IMR-90 (cell line): ENCODE results near the gene IKBKE. TPM values are rescaled to one million over a fixed set of nuclear protein-coding genes. Genes with fewer than 3 reads are reported as not detected.

Experiments
- ATAC-seq: fragments of 200-7000 bp; cut with Tn5 transposase; 2 replicates; pipeline ENCODE4 v1.9.1; 2020; ENCODE audit warnings: low read depth, mild to moderate bottlenecking, moderate library complexity
- BruUV-seq: library from RNA; stranded (reverse); fragments of 400-500 nt; replicated peaks from 2 replicates; lab custom pipeline; 2021; lab: Mats Ljungman, UMichigan
- CTCF ChIA-PET: fragments of 300-600 bp; formaldehyde crosslinking; extraction: SDS; loops from one replicate; lab custom pipeline; 2021; ENCODE audit warnings: antibody characterized with exemption; lab: Yijun Ruan, JAX
- POLR2A ChIA-PET: fragments of 300-600 bp; sonication (Branson Sonifier 250); formaldehyde crosslinking; loops from one replicate; lab custom pipeline; 2022; ENCODE audit warnings: antibody characterized with exemption; ENCODE audit not compliant: unreplicated experiment; lab: Charles Lee
- DNase-seq: peaks from one replicate; pipeline ENCODE4 v3.0.0; 2013
- H2AFZ ChIP-seq: replicated peaks from 2 replicates; pipeline ENCODE3; 2013; ENCODE audit warnings: low read length, mild to moderate bottlenecking; ENCODE audit not compliant: poor library complexity
- H2AK5ac ChIP-seq: 2 replicates; pipeline ENCODE4 v1.6.1; 2013; ENCODE audit warnings: low read depth, low read length, inconsistent platforms
- H2AK9ac ChIP-seq: replicated peaks from 2 replicates; pipeline ENCODE3; 2013; ENCODE audit warnings: mild to moderate bottlenecking, low read depth, low read length, moderate library complexity; ENCODE audit not compliant: poor library complexity
- H2BK120ac ChIP-seq: 2 replicates; pipeline ENCODE4 v1.6.1; 2013; ENCODE audit warnings: low read depth, low read length, inconsistent platforms
- H2BK15ac ChIP-seq: 3 replicates; pipeline ENCODE4 v1.6.1; 2013; ENCODE audit warnings: low read depth, low read length, inconsistent platforms
- H2BK20ac ChIP-seq: 2 replicates; pipeline ENCODE4 v1.6.1; 2013; ENCODE audit warnings: low read depth, mild to moderate bottlenecking, inconsistent platforms, low read length, moderate library complexity
- H2BK5ac ChIP-seq: 2 replicates; pipeline ENCODE4 v1.6.1; 2013; ENCODE audit warnings: mild to moderate bottlenecking, low read depth, low read length, inconsistent platforms; ENCODE audit not compliant: poor library complexity, severe bottlenecking
- H3K14ac ChIP-seq: replicated peaks from 2 replicates; pipeline ENCODE4 v1.6.1; 2013; ENCODE audit warnings: low read depth, low read length, inconsistent platforms
- H3K18ac ChIP-seq: 2 replicates; pipeline ENCODE4 v1.6.1; 2013; ENCODE audit warnings: low read depth, low read length, control low read depth
- H3K23ac ChIP-seq: 2 replicates; pipeline ENCODE4 v1.6.1; 2013; ENCODE audit warnings: low read depth, low read length, inconsistent platforms
- H3K27ac ChIP-seq: 2 replicates; pipeline ENCODE4 v1.5.1; 2013; ENCODE audit warnings: mild to moderate bottlenecking, control low read depth, low read length; ENCODE audit not compliant: insufficient read depth
- H3K27me3 ChIP-seq: 2 replicates; pipeline ENCODE4 v1.6.1; 2013; ENCODE audit warnings: low read length; ENCODE audit not compliant: control insufficient read depth, insufficient read depth
- H3K36me3 ChIP-seq: 2 replicates; pipeline ENCODE4 v1.6.1; 2013; ENCODE audit warnings: low read length, mixed read lengths; ENCODE audit not compliant: control insufficient read depth, insufficient read depth
- H3K4ac ChIP-seq: 2 replicates; pipeline ENCODE4 v1.6.1; 2013; ENCODE audit warnings: low read depth, low read length, inconsistent platforms
- H3K4me1 ChIP-seq: 2 replicates; pipeline ENCODE4 v1.6.1; 2013; ENCODE audit warnings: low read length, mixed read lengths; ENCODE audit not compliant: control insufficient read depth, insufficient read depth
- H3K4me2 ChIP-seq: 2 replicates; pipeline ENCODE4 v1.6.1; 2013; ENCODE audit warnings: low read depth, mild to moderate bottlenecking, control low read depth, low read length, moderate library complexity
- H3K4me3 ChIP-seq: 2 replicates; pipeline ENCODE4 v1.5.1; 2013; ENCODE audit warnings: low read depth, mild to moderate bottlenecking, control low read depth, low read length, moderate library complexity; ENCODE audit not compliant: insufficient read depth
- H3K56ac ChIP-seq: 2 replicates; pipeline ENCODE4 v1.6.1; 2013; ENCODE audit warnings: low read length, inconsistent platforms; ENCODE audit not compliant: insufficient read depth; ENCODE audit errors: extremely low read depth
- H3K79me1 ChIP-seq, 2 experiments: 2 replicates each; pipeline ENCODE4 v1.6.1; 2013; ENCODE audit warnings: low read length in 2 of 2, inconsistent platforms in 1 of 2, low read depth in 1 of 2
- H3K9ac ChIP-seq: 2 replicates; pipeline ENCODE4 v1.6.1; 2013; ENCODE audit warnings: low read depth, low read length, control low read depth
- H3K9me1 ChIP-seq: 2 replicates; pipeline ENCODE4 v1.6.1; 2013; ENCODE audit warnings: low read length, inconsistent platforms; ENCODE audit not compliant: insufficient read depth
- H3K9me3 ChIP-seq: 2 replicates; pipeline ENCODE4 v1.6.1; 2013; ENCODE audit warnings: low read length; ENCODE audit not compliant: control insufficient read depth, insufficient read depth
- H4K20me1 ChIP-seq: 2 replicates; pipeline ENCODE4 v1.6.1; 2013; ENCODE audit warnings: low read length, inconsistent platforms; ENCODE audit not compliant: insufficient read depth
- H4K5ac ChIP-seq: 2 replicates; pipeline ENCODE4 v1.6.1; 2013; ENCODE audit warnings: mild to moderate bottlenecking, low read depth, low read length, control low read depth
- H4K8ac ChIP-seq, 2 experiments: 2 replicates each; pipeline ENCODE4 v1.6.1; 2013; ENCODE audit warnings: low read depth in 2 of 2, low read length in 2 of 2, control low read depth in 1 of 2, inconsistent platforms in 1 of 2
- H4K91ac ChIP-seq: 2 replicates; pipeline ENCODE4 v1.6.1; 2013; ENCODE audit warnings: low read depth, low read length, inconsistent platforms; ENCODE audit not compliant: insufficient read depth
- CHD1 ChIP-seq: IDR thresholded peaks from 2 replicates; pipeline ENCODE4 v1.6.1; 2012; ENCODE audit warnings: low read depth, low read length, improper control_type of control experiment
- CTCF ChIP-seq: conservative IDR thresholded peaks from 2 replicates; pipeline ENCODE4 v1.5.1; 2012; ENCODE audit warnings: mild to moderate bottlenecking, low read depth, low read length, improper control_type of control experiment
- ELK1 ChIP-seq: fragments of 150-350 bp; IDR thresholded peaks from 2 replicates; pipeline ENCODE4 v1.6.1; 2016; ENCODE audit warnings: low read depth, mild to moderate bottlenecking, low read length, moderate library complexity, borderline replicate concordance
- FOS ChIP-seq: fragments of 150-350 bp; IDR thresholded peaks from 2 replicates; pipeline ENCODE4 v1.6.1; 2016; ENCODE audit warnings: low read depth, low read length
- MAFK ChIP-seq: IDR thresholded peaks from 2 replicates; pipeline ENCODE4 v1.6.1; 2012; ENCODE audit warnings: low read depth, low read length, improper control_type of control experiment
- MXI1 ChIP-seq: IDR thresholded peaks from 2 replicates; pipeline ENCODE4 v1.6.1; 2012; ENCODE audit warnings: low read depth, mild to moderate bottlenecking, low read length, moderate library complexity, borderline replicate concordance
- POLR2A ChIP-seq: IDR thresholded peaks from 2 replicates; pipeline ENCODE4 v1.6.1; 2012; ENCODE audit warnings: mild to moderate bottlenecking, low read depth, low read length
- RAD21 ChIP-seq: IDR thresholded peaks from 2 replicates; pipeline ENCODE4 v1.6.1; 2012; ENCODE audit warnings: low read length, improper control_type of control experiment
- RCOR1 ChIP-seq: IDR thresholded peaks from 2 replicates; pipeline ENCODE4 v1.6.1; 2012; ENCODE audit warnings: mild to moderate bottlenecking, low read length, improper control_type of control experiment; ENCODE audit not compliant: insufficient replicate concordance
- WGBS, 2 experiments: methylation state at CpG; one replicate each; pipeline versions ENCODE4 v1.1.5 to v1.1.7; 2013; ENCODE audit warnings: missing lambda C conversion rate in 2 of 2; ENCODE audit not compliant: insufficient read length in 1 of 2; ENCODE audit errors: extremely low coverage in 2 of 2; 5-methylcytosine and 5-hydroxymethylcytosine counted together
- dilution Hi-C: fragments of 300-500 bp; cut with HindIII; formaldehyde crosslinking; loops from one replicate; pipeline ENCODE4 v1.14.3; 2018; ENCODE audit warnings: low sequenced_read_pairs; ENCODE audit not compliant: unreplicated experiment
- in situ Hi-C: fragments of 300-500 bp; cut with MboI; formaldehyde crosslinking; loops from 3 replicates; pipeline ENCODE4 v1.14.3; 2019; ENCODE audit warnings: low sequenced_read_pairs, inconsistent platforms, mixed read lengths
- intact Hi-C: fragments of 100-400 bp; cut with micrococcal nuclease; formaldehyde crosslinking; loops from 2 replicates; pipeline ENCODE4 v1.10.0; 2022
- polyA plus RNA-seq, 3 experiments: library from polyadenylated mRNA; depleted of rRNA; stranded (reverse); fragments of >200 nt; gene quantifications; 2 replicates each; pipeline ENCODE4 v1.2.3, GENCODE V29; 2012; ENCODE audit warnings: low replicate concordance in 1 of 3
- total RNA-seq: library from RNA; depleted of rRNA; stranded (reverse); fragments of >200 nt; gene quantifications from 2 replicates; pipeline ENCODE4 v1.2.3, GENCODE V29; 2012

Gene IKBKE
- total and polyA plus RNA-seq, 2 of the 4 experiments (the other 2 are of a cell fraction) = 20.3 to 24.0 TPM

GRCh38 chr1:206477581-206478380 lies 7.5 kb downstream of the IKBKE start:
- 100% methylated on average over 1 of the region's 21 CpGs; no CpG with 5 or more reads in 1 of the 2 experiments for WGBS, 2 experiments
- no peak overlapping the region for H4K8ac ChIP-seq
- H3K27ac ChIP-seq = no peak overlapping the region
- no peak overlapping the region for H3K4me3 ChIP-seq
- intact Hi-C loops (loop anchor here (10.0 kb wide), 1 partner anchor 507 kb away; no protein-coding TSS in a partner anchor), dilution Hi-C loops (no loop called here), in situ Hi-C loops (no loop called here)
- no peak overlapping the region for H3K18ac ChIP-seq
- H3K9me1 ChIP-seq = peaks cover 8% of the 10 kb centered on the region
- no peaks in the 10 kb centered on the region for H3K27me3 ChIP-seq
- no peak overlapping the region for H2AFZ ChIP-seq
- no peak overlapping the region for H2BK5ac ChIP-seq
- H2AK5ac ChIP-seq = no peak overlapping the region
- H3K9me3 ChIP-seq = no peaks in the 10 kb centered on the region
- ChIA-PET POLR2A (no interaction called here), CTCF (no interaction called here)
- H2BK20ac ChIP-seq = no peak overlapping the region
- H3K79me1 ChIP-seq = peaks cover 7 to 14% of the 10 kb centered on the region in 2 experiments; a peak in 3 of 4 replicates
- no peak overlapping the region for H3K14ac ChIP-seq
- H3K4ac ChIP-seq = no peak overlapping the region
- H3K36me3 ChIP-seq = peaks cover 43% of the 10 kb centered on the region; the same call in 1 of the 2 replicates
- BruUV-seq = no TSS peak
- no peaks in the 10 kb centered on the region; the same call in 1 of the 2 replicates for H4K20me1 ChIP-seq
- H2BK120ac ChIP-seq = no peak overlapping the region
- no peak overlapping the region for H4K91ac ChIP-seq
- H3K4me2 ChIP-seq = no peak overlapping the region
- H2BK15ac ChIP-seq = no peak overlapping the region
- H3K23ac ChIP-seq = no peak overlapping the region
- no peak for TF ChIP-seq POLR2A
- no peak for TF ChIP-seq MXI1
- TF ChIP-seq RAD21 = no peak
- TF ChIP-seq FOS = no peak
- TF ChIP-seq MAFK = no peak
- TF ChIP-seq CTCF = no peak
- TF ChIP-seq RCOR1 = no peak
- no peak for TF ChIP-seq CHD1
- no peak for TF ChIP-seq ELK1
- no peak overlapping the region for H3K56ac ChIP-seq
- H2AK9ac ChIP-seq = no peak overlapping the region
- no peak overlapping the region for H3K9ac ChIP-seq
- no peak for DNase-seq
- H3K4me1 ChIP-seq = peaks cover 15% of the 10 kb centered on the region
- H4K5ac ChIP-seq = no peak overlapping the region
- ATAC-seq = no peak
